GM10847 (cell line): ENCODE data around the gene LRP1B.

Source experiments
- POLR2A ChIP-seq: IDR thresholded peaks from 2 replicates; pipeline ENCODE4 v1.6.1; 2011; ENCODE audit not compliant: insufficient read length; ENCODE audit errors: extremely low read depth

The LRP1B gene

GRCh38 chr2:140528982-140529381 lies 1601.8 kb downstream of the LRP1B start:
- TF ChIP-seq POLR2A: no peak

DNA sequence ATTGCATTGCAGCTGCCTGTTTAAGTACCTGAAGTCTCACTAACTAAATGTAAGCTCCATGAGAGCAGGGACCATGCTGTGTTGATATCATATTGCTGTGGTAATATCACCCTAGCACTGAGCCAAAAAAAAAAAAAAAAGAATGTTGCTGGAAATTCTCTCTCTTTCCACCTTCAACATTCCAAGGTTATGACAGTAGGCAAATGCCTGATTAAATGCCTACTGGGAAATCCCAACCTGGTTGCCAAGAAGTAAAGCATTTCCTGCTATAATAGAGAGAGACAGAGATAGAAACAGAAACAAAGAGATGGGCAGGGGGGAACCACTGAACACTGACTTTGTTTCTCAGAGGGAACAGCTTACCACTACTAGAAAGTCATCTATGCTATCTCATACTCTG lies 1604.2 kb downstream of the LRP1B start:
- TF ChIP-seq POLR2A: no peak

GRCh38 chr2:140512106-140512505 lies 1618.7 kb downstream of the LRP1B start:
- no peak for TF ChIP-seq POLR2A

DNA sequence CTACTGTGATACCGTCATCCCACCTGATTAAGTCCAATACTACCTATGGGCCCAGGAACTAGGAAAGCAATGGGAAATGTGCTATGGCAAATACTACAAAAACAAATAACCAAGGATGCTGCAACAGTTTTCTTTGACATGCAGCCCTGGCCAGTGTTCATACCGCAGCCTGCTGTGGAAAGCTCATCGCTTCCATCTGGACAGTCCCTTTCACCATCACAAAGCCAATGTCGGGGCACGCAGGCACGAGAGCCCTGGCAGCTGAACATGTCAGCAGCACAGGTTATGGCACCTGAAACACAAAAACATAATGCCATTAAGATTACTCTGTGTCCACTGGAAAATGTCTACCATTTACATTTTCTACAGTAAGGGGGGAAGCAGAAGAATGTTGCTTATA lies 1621.1 kb downstream of the LRP1B start:
- no peak for TF ChIP-seq POLR2A

- TF ChIP-seq POLR2A: no peak
Measured at GRCh38 chr2:140508756-140509155, 1622.1 kb downstream of the LRP1B start.

GRCh38 chr2:140506606-140507005 lies 1624.2 kb downstream of the LRP1B start:
- no peak for TF ChIP-seq POLR2A

DNA sequence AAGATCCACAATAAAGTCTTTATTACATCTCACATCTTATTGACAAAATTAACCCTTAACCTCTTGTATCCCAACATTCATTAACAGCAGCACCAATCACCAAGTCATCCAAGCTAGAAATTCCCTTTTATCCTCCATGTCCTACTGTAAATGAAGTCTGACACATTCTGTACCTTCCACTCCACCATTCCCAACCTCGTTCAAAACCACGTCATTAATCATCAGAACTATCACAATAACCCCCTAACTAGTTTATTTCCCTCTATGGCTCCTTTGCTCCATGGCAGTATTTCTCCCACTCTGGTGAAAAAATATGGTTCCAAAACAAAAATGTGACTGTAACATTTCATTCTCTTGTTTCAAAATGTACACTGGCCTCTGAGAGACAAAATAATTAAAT lies 1626.2 kb downstream of the LRP1B start:
- TF ChIP-seq POLR2A: no peak

DNA sequence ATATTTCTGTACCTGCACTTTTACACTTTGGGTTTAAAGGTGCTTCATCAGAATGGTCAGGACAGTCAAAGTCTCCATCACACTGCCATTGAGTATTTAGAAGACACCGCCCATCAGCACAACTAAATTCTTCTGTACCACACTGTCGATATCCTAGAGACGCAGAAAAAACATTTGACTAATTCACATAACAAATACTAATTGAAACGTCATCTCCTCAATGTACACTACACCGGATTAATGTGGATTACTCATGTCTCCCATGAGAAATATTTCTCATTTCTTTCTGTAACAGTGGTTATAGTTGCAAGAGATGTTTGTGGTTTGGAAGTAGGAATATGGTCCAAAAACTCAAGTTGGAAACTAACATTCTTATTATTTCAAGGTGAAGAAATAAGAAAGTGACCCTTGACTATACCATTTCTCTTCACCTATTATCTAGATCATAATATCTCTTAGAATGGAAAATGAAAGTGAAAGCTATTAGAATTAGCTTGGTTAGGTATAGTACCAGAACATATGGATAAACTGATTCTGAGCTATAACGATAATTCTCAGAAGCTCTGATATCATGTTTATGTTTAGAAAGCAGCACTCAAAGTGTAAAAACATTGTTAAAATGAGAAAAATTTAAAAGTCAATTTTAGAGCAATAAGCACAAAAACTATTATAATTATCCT lies 1627.7 kb downstream of the LRP1B start:
- TF ChIP-seq POLR2A: no peak

DNA sequence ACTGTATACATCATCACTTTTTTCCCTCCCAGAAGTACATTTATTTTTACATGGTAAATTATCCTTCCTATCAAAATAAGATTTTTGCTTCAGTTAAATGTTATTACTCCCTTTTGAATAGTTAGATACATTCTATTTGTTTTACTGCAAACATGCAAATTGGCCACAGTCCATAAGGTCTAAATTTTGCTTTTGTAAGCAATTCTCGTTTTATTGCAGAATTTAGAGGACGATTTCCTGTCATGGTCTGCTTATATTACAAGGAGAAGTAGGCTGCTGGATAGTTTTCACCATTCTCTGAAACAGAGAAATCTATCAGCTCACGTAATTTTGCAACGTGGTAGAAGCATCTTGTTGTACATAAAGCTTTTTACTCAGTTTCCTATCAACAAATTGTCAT lies 1632.5 kb downstream of the LRP1B start:
- no peak for TF ChIP-seq POLR2A

GRCh38 chr2:140496714-140497113 lies 1634.1 kb downstream of the LRP1B start:
- no peak for TF ChIP-seq POLR2A

GRCh38 chr2:140491876-140492275 lies 1638.9 kb downstream of the LRP1B start:
- no peak for TF ChIP-seq POLR2A

DNA sequence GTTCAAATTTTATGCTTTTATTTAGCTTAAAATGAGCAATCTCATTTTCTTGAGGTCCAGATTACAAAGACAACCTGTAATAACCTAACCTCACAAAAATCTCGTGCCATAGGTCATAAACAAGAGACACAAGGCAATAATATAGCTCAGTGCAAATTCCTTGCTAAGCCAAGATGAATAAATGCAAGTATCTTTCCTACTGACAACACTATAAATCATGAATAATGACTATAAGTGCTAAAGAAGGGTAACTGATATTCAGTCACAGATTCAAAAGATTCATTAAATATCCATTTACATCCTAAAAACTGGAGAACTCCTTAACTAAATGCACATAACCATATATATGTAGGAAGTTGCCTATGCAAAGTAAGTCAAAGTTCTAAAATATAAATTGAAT lies 1641.6 kb downstream of the LRP1B start:
- TF ChIP-seq POLR2A: no peak

DNA sequence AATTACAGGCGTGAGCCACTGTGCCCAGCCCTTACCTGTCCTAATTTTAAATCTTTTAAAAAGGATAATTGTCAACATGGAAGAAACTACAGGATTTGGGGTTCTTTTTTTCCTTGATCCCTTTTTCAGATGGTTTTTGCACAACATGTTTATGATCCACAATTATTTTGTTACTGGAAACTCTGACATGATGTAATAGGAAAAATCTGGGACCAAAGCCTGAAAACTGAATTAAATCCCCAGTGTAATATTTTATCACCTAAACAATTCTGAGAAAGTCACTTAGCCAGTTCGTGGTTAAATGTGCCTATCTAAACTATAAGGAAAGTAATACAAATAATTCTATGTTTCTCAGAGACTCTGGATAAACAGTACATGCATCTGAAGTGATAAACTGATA lies 1649.7 kb downstream of the LRP1B start:
- no peak for TF ChIP-seq POLR2A

- no peak for TF ChIP-seq POLR2A
Measured at GRCh38 chr2:140473851-140474250, 1657.0 kb downstream of the LRP1B start.

- no peak for TF ChIP-seq POLR2A
Measured at GRCh38 chr2:140472676-140473075, 1658.1 kb downstream of the LRP1B start.

GRCh38 chr2:140465301-140465700 lies 1665.5 kb downstream of the LRP1B start:
- no peak for TF ChIP-seq POLR2A

GRCh38 chr2:140462990-140463389 lies 1667.8 kb downstream of the LRP1B start:
- TF ChIP-seq POLR2A: no peak
